B cell (primary cell): Measurements from ENCODE around the gene QSOX1. TPM values are rescaled to one million over a fixed set of nuclear protein-coding genes. Genes with fewer than 3 reads are reported as not detected.

ENCODE experiments used
- ATAC-seq: fragments of 200-7000 bp; cut with Tn5 transposase; one replicate; pipeline ENCODE4 v1.10.0; 2021; ENCODE audit warnings: low read depth, mild to moderate bottlenecking, moderate number of reproducible peaks, moderate library complexity
- CTCF ChIA-PET: fragments of 350-600 bp; sonication (Branson Sonifier 250); formaldehyde crosslinking; loops from one replicate; lab custom pipeline; 2021; ENCODE audit warnings: antibody characterized with exemption, inconsistent platforms; lab: Charles Lee
- POLR2A ChIA-PET: fragments of 350-600 bp; sonication (Branson Sonifier 250); formaldehyde crosslinking; loops from one replicate; lab custom pipeline; 2021; ENCODE audit warnings: antibody characterized with exemption; lab: Charles Lee
- DNase-seq: peaks from one replicate; pipeline ENCODE4 v3.0.0; 2013
- H2AFZ ChIP-seq: 2 replicates; pipeline ENCODE4 v1.6.1; 2012; ENCODE audit warnings: mild to moderate bottlenecking, low read depth, low read length; ENCODE audit not compliant: insufficient read depth, poor library complexity, severe bottlenecking
- H3K27ac ChIP-seq, 2 donors: 1 replicate in 1 of 2; 2 replicates in 1 of 2; pipeline ENCODE4 v1.5.1; 2012 to 2013; ENCODE audit warnings: low read length in 2 of 2, mild to moderate bottlenecking in 2 of 2, moderate library complexity in 1 of 2
- H3K27me3 ChIP-seq, 4 experiments: fragments of 200-600 bp in 1 of 4; sonication (generic) in 1 of 4; replicated peaks in 1 of 4; 1 replicate in 2 of 4; 2 replicates in 2 of 4; pipeline versions ENCODE4 v1.6.1 to v1.7.0; 2013 to 2016; ENCODE audit warnings: low read length in 3 of 4, mild to moderate bottlenecking in 2 of 4, mixed read lengths in 1 of 4, moderate library complexity in 1 of 4; ENCODE audit not compliant: insufficient read depth in 4 of 4, control insufficient read depth in 3 of 4; ENCODE audit errors: control extremely low read depth in 1 of 4
- H3K36me3 ChIP-seq, 2 experiments: replicated peaks in 1 of 2; 1 replicate in 1 of 2; 2 replicates in 1 of 2; pipeline versions ENCODE4 v1.6.1 to v1.7.1; 2013; ENCODE audit warnings: low read length in 1 of 2; ENCODE audit not compliant: insufficient read depth in 2 of 2, control insufficient read depth in 1 of 2; ENCODE audit errors: control extremely low read depth in 1 of 2, extremely low read depth in 1 of 2
- H3K4me1 ChIP-seq, 2 donors: fragments of 200-600 bp in 1 of 2; sonication (generic) in 1 of 2; 1 replicate in 1 of 2; 2 replicates in 1 of 2; pipeline versions ENCODE4 v1.5.1 to v1.6.1; 2013 to 2017; ENCODE audit warnings: low read length in 2 of 2; ENCODE audit not compliant: control insufficient read depth in 2 of 2, insufficient read depth in 2 of 2
- H3K4me2 ChIP-seq: replicated peaks from 2 replicates; pipeline ENCODE3; 2012; ENCODE audit warnings: mild to moderate bottlenecking, low read depth, low read length; ENCODE audit not compliant: poor library complexity, severe bottlenecking
- H3K4me3 ChIP-seq, 5 experiments: fragments of 200-600 bp in 1 of 5; sonication (generic) in 1 of 5; 1 replicate in 3 of 5; 2 replicates in 2 of 5; pipeline versions ENCODE4 v1.5.1 to v1.7.0; 2011 to 2016; ENCODE audit warnings: low read length in 4 of 5, mild to moderate bottlenecking in 4 of 5, low read depth in 2 of 5, control low read depth in 1 of 5, moderate library complexity in 1 of 5; ENCODE audit not compliant: insufficient read depth in 1 of 5; ENCODE audit errors: control extremely low read depth in 1 of 5, extremely low read depth in 1 of 5
- H3K79me2 ChIP-seq: fragments of 200-600 bp; sonication (generic); one replicate; pipeline ENCODE4 v1.6.0; 2016; ENCODE audit warnings: low read length; ENCODE audit not compliant: control insufficient read depth, insufficient read depth
- H3K9ac ChIP-seq: fragments of 200-600 bp; sonication (generic); 2 replicates; pipeline ENCODE4 v1.6.1; 2017; ENCODE audit warnings: mild to moderate bottlenecking, low read length, moderate library complexity
- H3K9me3 ChIP-seq, 3 donors: one replicate each; pipeline versions ENCODE4 v1.6.1 to v1.7.1; 2013; ENCODE audit warnings: low read length in 2 of 3; ENCODE audit not compliant: control insufficient read depth in 2 of 3, insufficient read depth in 1 of 3; ENCODE audit errors: control extremely low read depth in 1 of 3
- H4K20me1 ChIP-seq: 2 replicates; pipeline ENCODE4 v1.6.0; 2012; ENCODE audit warnings: mild to moderate bottlenecking, low read length; ENCODE audit not compliant: insufficient read depth, control insufficient read depth, poor library complexity, severe bottlenecking
- H3K27ac Mint-ChIP-seq: one replicate; pipeline ENCODE4 v1.8.0; 2021; ENCODE audit warnings: mixed read lengths
- H3K27me3 Mint-ChIP-seq: one replicate; pipeline ENCODE4 v1.8.0; 2021; ENCODE audit warnings: mixed read lengths
- H3K4me1 Mint-ChIP-seq: one replicate; pipeline ENCODE4 v1.8.0; 2021; ENCODE audit warnings: mixed read lengths
- H3K4me3 Mint-ChIP-seq: one replicate; pipeline ENCODE4 v1.8.0; 2021; ENCODE audit warnings: mixed read lengths
- H3K9me3 Mint-ChIP-seq: one replicate; pipeline ENCODE4 v1.8.0; 2022; ENCODE audit warnings: mixed read lengths; ENCODE audit not compliant: insufficient read depth
- CTCF ChIP-seq: fragments of 200-600 bp; IDR thresholded peaks from one replicate; pipeline ENCODE4 v1.8.0; 2022; ENCODE audit warnings: antibody characterized with exemption, mild to moderate bottlenecking
- EZH2 ChIP-seq: IDR thresholded peaks from 2 replicates; pipeline ENCODE4 v1.6.1; 2012; ENCODE audit warnings: borderline replicate concordance, low read depth, mild to moderate bottlenecking, moderate library complexity, low read length; ENCODE audit not compliant: insufficient read depth, poor library complexity, severe bottlenecking
- WGBS: methylation state at CpG from one replicate; pipeline ENCODE4 v1.1.5; 2013; ENCODE audit warnings: missing lambda C conversion rate; ENCODE audit not compliant: insufficient coverage; 5-methylcytosine and 5-hydroxymethylcytosine counted together
- intact Hi-C: fragments of 100-400 bp; cut with micrococcal nuclease; formaldehyde crosslinking; loops from one replicate; pipeline ENCODE4 v1.10.0; 2022
- polyA plus RNA-seq: library from polyadenylated mRNA; depleted of rRNA; stranded (reverse); fragments of >200 nt; gene quantifications from 2 replicates; pipeline ENCODE4 v1.2.3, GENCODE V29; 2012
- total RNA-seq, 2 donors: library from RNA; stranded (reverse); fragments of 120-200 nt in 1 of 2; gene quantifications; 1 replicate in 1 of 2; 2 replicates in 1 of 2; pipeline versions ENCODE4 v1.2.3 to v1.2.4, GENCODE V29; 2013 to 2022

QSOX1 gene
- total and polyA plus RNA-seq, 2 donors (not counting 1 experiment from before 2014, with no cell fraction given), result 11.4 to 20.6 TPM

GRCh38 chr1:180114396-180114945 lies 40.2 kb upstream of the QSOX1 start:
- H3K9me3 ChIP-seq, result no peaks in the 10 kb centered on the region
- WGBS, result 100% methylated on average over 1 of the region's 4 CpGs
- H3K27ac ChIP-seq, result no peak overlapping the region
- no peak overlapping the region for H2AFZ ChIP-seq
- no peaks in the 10 kb centered on the region for H3K9me3 Mint-ChIP-seq
- no peaks in the 10 kb centered on the region for H3K4me1 Mint-ChIP-seq
- TF ChIP-seq CTCF (no peak), EZH2 (no peak)
- H3K4me3 Mint-ChIP-seq, result no peak overlapping the region
- H3K36me3 ChIP-seq, result peaks cover 15 to 29% of the 10 kb centered on the region in 2 experiments
- H3K79me2 ChIP-seq, result no peaks in the 10 kb centered on the region
- ATAC-seq (no peak), DNase-seq (no peak)
- no peak overlapping the region for H3K9ac ChIP-seq
- CTCF ChIA-PET, result interaction anchor here (1.2 kb wide), 1 partner anchor 64 kb away, joined by 3 read pairs; no protein-coding TSS in a partner anchor
- no peaks in the 10 kb centered on the region for H3K27me3 ChIP-seq
- H4K20me1 ChIP-seq, result no peaks in the 10 kb centered on the region
- POLR2A ChIA-PET, result interaction anchor here (0.5 kb wide), 1 partner anchor 8 kb away, joined by 4 read pairs; no protein-coding TSS in a partner anchor
- no peak overlapping the region for H3K27ac Mint-ChIP-seq
- no peak overlapping the region for H3K4me3 ChIP-seq
- H3K4me2 ChIP-seq, result no peak overlapping the region
- no peaks in the 10 kb centered on the region for H3K27me3 Mint-ChIP-seq
- no peaks in the 10 kb centered on the region for H3K4me1 ChIP-seq
- intact Hi-C loops, result no loop called here

GRCh38 chr1:180116964-180117763 lies 37.5 kb upstream of the QSOX1 start:
- H3K36me3 ChIP-seq, result peaks cover 0 to 8% of the 10 kb centered on the region in 2 experiments
- TF ChIP-seq EZH2 (no peak), CTCF (no peak)
- H3K27me3 ChIP-seq, result no peaks in the 10 kb centered on the region
- no peaks in the 10 kb centered on the region for H3K27me3 Mint-ChIP-seq
- 77% methylated on average over 12 of the region's 14 CpGs for WGBS
- ATAC-seq, result no peak
- no peak overlapping the region for H2AFZ ChIP-seq
- H4K20me1 ChIP-seq, result no peaks in the 10 kb centered on the region
- no peak overlapping the region for H3K4me2 ChIP-seq
- no peak overlapping the region for H3K4me3 Mint-ChIP-seq
- H3K27ac ChIP-seq, result no peak overlapping the region
- no peak overlapping the region for H3K27ac Mint-ChIP-seq
- no peak overlapping the region for H3K4me3 ChIP-seq
- CTCF ChIA-PET, result interaction anchor here (1.5 kb wide), 1 partner anchor 62 kb away, joined by 3 read pairs; no protein-coding TSS in a partner anchor
- no peaks in the 10 kb centered on the region for H3K9me3 Mint-ChIP-seq
- H3K9ac ChIP-seq, result no peak overlapping the region
- no peaks in the 10 kb centered on the region for H3K4me1 ChIP-seq
- no peak for DNase-seq
- no peaks in the 10 kb centered on the region for H3K4me1 Mint-ChIP-seq
- intact Hi-C loops, result no loop called here
- H3K79me2 ChIP-seq, result no peaks in the 10 kb centered on the region
- H3K9me3 ChIP-seq, result no peaks in the 10 kb centered on the region
- POLR2A ChIA-PET, result no interaction called here
